ENCODE measurements around the gene MARCHF3. TPM values are rescaled to one million over a fixed set of nuclear protein-coding genes. Genes with fewer than 3 reads are reported as not detected.

MARCHF3 gene
- total RNA-seq, 1 experiment from 2014 or later, result 16.1 TPM

DNA sequence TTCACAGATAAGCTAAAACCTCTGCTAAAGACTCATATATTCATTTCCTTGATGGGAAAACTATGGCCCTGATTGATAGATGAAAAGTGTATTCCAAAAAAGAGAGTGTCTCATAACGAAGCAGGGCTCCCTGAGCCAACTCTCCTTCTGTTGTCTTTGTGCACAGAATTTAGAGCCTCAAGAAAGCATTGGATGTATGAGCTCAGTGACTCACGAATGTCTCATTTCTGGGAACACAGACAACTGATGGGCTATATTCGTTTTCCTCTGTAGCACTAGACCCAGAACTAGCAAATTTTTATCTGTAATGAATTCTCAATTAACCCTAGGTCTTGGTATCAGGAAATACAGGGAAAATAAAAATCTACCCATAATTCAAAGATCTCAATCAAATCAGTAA is 165.1 kb downstream of the MARCHF3 start:
- DNase-seq (ENCODE audit: low spot score) (no peak), ATAC-seq (no peak)
- Mint-ChIP-seq H3K27me3 (ENCODE audit: low read depth) (no peaks in the 10 kb centered on the region), H3K9me3 (no peaks in the 10 kb centered on the region), H3K4me1 (peaks cover 18% of the 10 kb centered on the region), H3K36me3 (peaks cover under 1% of the 10 kb centered on the region; the same call in 1 of the 2 replicates), H3K27ac (no peak overlapping the region), H3K4me3 (no peak overlapping the region)
- TF ChIP-seq ZNF138 (CRISPR knock-in tag; conservative IDR thresholded peaks at IDR 0.05), result no peak
- TF ChIP-seq, protein P1, sequence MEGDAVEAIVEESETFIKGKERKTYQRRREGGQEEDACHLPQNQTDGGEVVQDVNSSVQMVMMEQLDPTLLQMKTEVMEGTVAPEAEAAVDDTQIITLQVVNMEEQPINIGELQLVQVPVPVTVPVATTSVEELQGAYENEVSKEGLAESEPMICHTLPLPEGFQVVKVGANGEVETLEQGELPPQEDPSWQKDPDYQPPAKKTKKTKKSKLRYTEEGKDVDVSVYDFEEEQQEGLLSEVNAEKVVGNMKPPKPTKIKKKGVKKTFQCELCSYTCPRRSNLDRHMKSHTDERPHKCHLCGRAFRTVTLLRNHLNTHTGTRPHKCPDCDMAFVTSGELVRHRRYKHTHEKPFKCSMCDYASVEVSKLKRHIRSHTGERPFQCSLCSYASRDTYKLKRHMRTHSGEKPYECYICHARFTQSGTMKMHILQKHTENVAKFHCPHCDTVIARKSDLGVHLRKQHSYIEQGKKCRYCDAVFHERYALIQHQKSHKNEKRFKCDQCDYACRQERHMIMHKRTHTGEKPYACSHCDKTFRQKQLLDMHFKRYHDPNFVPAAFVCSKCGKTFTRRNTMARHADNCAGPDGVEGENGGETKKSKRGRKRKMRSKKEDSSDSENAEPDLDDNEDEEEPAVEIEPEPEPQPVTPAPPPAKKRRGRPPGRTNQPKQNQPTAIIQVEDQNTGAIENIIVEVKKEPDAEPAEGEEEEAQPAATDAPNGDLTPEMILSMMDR (IDR thresholded peaks at IDR 0.05), result no peak
- no peak for TF ChIP-seq SOX15 (CRISPR knock-in tag; IDR thresholded peaks at IDR 0.05)
- TF ChIP-seq SP1 (CRISPR knock-in tag; conservative IDR thresholded peaks at IDR 0.05), result no peak
- TF ChIP-seq ZNF416 (CRISPR knock-in tag; IDR thresholded peaks at IDR 0.05), result no peak
- TF ChIP-seq, protein P2, sequence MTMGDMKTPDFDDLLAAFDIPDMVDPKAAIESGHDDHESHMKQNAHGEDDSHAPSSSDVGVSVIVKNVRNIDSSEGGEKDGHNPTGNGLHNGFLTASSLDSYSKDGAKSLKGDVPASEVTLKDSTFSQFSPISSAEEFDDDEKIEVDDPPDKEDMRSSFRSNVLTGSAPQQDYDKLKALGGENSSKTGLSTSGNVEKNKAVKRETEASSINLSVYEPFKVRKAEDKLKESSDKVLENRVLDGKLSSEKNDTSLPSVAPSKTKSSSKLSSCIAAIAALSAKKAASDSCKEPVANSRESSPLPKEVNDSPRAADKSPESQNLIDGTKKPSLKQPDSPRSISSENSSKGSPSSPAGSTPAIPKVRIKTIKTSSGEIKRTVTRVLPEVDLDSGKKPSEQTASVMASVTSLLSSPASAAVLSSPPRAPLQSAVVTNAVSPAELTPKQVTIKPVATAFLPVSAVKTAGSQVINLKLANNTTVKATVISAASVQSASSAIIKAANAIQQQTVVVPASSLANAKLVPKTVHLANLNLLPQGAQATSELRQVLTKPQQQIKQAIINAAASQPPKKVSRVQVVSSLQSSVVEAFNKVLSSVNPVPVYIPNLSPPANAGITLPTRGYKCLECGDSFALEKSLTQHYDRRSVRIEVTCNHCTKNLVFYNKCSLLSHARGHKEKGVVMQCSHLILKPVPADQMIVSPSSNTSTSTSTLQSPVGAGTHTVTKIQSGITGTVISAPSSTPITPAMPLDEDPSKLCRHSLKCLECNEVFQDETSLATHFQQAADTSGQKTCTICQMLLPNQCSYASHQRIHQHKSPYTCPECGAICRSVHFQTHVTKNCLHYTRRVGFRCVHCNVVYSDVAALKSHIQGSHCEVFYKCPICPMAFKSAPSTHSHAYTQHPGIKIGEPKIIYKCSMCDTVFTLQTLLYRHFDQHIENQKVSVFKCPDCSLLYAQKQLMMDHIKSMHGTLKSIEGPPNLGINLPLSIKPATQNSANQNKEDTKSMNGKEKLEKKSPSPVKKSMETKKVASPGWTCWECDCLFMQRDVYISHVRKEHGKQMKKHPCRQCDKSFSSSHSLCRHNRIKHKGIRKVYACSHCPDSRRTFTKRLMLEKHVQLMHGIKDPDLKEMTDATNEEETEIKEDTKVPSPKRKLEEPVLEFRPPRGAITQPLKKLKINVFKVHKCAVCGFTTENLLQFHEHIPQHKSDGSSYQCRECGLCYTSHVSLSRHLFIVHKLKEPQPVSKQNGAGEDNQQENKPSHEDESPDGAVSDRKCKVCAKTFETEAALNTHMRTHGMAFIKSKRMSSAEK (CRISPR knock-in tag; IDR thresholded peaks at IDR 0.05; ENCODE audit: borderline replicate concordance), result no peak
- TF ChIP-seq, protein P3, sequence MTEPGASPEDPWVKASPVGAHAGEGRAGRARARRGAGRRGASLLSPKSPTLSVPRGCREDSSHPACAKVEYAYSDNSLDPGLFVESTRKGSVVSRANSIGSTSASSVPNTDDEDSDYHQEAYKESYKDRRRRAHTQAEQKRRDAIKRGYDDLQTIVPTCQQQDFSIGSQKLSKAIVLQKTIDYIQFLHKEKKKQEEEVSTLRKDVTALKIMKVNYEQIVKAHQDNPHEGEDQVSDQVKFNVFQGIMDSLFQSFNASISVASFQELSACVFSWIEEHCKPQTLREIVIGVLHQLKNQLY (CRISPR knock-in tag; IDR thresholded peaks at IDR 0.05), result no peak
- no peak for TF ChIP-seq FOXJ3 (CRISPR knock-in tag; IDR thresholded peaks at IDR 0.05; ENCODE audit: borderline replicate concordance)
- TF ChIP-seq, protein P4, sequence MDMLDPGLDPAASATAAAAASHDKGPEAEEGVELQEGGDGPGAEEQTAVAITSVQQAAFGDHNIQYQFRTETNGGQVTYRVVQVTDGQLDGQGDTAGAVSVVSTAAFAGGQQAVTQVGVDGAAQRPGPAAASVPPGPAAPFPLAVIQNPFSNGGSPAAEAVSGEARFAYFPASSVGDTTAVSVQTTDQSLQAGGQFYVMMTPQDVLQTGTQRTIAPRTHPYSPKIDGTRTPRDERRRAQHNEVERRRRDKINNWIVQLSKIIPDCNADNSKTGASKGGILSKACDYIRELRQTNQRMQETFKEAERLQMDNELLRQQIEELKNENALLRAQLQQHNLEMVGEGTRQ (CRISPR knock-in tag; IDR thresholded peaks at IDR 0.05), result no peak
- TF ChIP-seq PRRX2 (CRISPR knock-in tag; IDR thresholded peaks at IDR 0.05), result no peak
- TF ChIP-seq SMAD4 (CRISPR knock-in tag; IDR thresholded peaks at IDR 0.05), result no peak
- CTCF ChIA-PET, result no interaction called here
- POLR2A ChIA-PET, result interaction anchor here (0.6 kb wide), 1 partner anchor 96 kb away, joined by 3 read pairs; no protein-coding TSS in a partner anchor

DNA sequence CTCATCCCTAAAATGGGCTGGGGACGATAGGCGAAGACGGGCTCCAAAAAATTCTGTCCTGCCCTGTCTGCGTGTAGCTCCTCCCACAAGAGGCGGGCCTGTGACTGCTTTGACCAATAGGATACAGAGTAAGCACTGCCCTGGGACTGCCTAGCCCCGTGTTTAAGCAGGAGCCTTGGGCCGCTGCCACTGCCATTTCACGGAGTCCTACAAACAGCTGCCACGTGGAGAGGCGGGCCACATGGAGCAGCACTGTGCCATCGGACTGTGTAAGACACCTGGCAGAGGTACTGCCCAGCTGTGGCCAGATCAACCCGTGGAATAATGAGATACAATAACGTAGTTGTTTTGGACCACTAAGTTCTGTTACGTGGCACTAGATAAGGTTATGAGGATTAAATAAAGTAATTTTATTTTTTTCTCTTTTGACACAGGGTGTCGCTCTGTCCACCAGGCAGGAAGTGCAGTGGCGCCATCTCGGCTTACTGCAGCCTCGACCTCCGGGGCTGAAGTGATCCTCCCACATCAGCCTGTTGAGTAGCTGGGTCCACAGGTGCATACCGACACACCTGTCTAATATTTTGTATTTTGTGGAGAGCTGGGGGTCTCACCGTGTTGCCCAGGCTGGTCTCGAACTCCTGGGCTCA is 166.2 kb downstream of the MARCHF3 start:
- peaks cover 11% of the 10 kb centered on the region for H3K4me1 Mint-ChIP-seq
- ChIA-PET POLR2A (no interaction called here), CTCF (interaction anchor here (0.6 kb wide), 1 partner anchor 140 kb away, joined by 3 read pairs; no protein-coding TSS in a partner anchor)
- ATAC-seq, result peak; percentile 93
- H3K27me3 Mint-ChIP-seq (ENCODE audit: low read depth), result no peaks in the 10 kb centered on the region
- DNase-seq (ENCODE audit: low spot score), result peak; percentile 53
- H3K9me3 Mint-ChIP-seq, result no peaks in the 10 kb centered on the region
- H3K4me3 Mint-ChIP-seq, result no peak overlapping the region
- no peaks in the 10 kb centered on the region; the same call in 1 of the 2 replicates for H3K36me3 Mint-ChIP-seq
- H3K27ac Mint-ChIP-seq, result no peak overlapping the region
- TF ChIP-seq, protein P5, sequence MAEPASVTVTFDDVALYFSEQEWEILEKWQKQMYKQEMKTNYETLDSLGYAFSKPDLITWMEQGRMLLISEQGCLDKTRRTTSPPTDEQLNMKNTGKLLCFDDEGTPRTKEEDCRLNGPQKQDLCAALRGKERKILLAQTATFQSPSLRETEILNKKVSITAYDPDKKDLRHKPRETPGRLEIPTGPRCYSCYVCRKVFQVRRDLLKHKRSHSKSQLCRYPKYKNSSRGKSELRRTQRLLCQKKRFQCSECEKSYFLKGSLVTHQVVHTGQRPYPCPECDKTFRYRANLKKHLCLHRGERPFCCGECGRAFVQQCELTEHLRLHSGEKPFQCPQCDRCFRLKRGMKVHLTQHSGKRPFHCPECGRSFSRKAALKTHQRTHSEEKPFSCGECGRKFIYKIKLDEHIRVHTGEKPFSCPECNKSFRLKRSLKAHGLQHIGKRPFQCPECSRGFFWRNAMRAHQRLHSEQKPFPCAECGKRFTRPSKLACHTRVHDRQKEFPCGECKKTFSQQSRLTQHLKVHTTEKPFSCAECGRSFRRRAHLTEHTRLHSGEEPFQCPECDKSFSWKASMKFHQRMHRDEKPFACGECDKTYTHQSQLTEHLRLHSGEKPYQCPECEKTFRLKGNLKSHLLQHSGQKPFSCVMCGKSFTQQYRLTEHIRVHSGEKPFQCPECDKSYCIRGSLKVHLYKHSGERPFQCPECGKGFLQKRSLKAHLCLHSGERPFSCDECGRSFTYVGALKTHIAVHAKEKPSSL (CRISPR knock-in tag; conservative IDR thresholded peaks at IDR 0.05), result no peak
- TF ChIP-seq, protein P6, sequence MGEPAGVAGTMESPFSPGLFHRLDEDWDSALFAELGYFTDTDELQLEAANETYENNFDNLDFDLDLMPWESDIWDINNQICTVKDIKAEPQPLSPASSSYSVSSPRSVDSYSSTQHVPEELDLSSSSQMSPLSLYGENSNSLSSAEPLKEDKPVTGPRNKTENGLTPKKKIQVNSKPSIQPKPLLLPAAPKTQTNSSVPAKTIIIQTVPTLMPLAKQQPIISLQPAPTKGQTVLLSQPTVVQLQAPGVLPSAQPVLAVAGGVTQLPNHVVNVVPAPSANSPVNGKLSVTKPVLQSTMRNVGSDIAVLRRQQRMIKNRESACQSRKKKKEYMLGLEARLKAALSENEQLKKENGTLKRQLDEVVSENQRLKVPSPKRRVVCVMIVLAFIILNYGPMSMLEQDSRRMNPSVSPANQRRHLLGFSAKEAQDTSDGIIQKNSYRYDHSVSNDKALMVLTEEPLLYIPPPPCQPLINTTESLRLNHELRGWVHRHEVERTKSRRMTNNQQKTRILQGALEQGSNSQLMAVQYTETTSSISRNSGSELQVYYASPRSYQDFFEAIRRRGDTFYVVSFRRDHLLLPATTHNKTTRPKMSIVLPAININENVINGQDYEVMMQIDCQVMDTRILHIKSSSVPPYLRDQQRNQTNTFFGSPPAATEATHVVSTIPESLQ (CRISPR knock-in tag; IDR thresholded peaks at IDR 0.05), result no peak
- TF ChIP-seq ZNF423 (CRISPR knock-in tag; IDR thresholded peaks at IDR 0.05) (no peak), NFATC4 (CRISPR knock-in tag; IDR thresholded peaks at IDR 0.05) (no peak), SOX15 (CRISPR knock-in tag; IDR thresholded peaks at IDR 0.05) (no peak)
- TF ChIP-seq, protein P7, sequence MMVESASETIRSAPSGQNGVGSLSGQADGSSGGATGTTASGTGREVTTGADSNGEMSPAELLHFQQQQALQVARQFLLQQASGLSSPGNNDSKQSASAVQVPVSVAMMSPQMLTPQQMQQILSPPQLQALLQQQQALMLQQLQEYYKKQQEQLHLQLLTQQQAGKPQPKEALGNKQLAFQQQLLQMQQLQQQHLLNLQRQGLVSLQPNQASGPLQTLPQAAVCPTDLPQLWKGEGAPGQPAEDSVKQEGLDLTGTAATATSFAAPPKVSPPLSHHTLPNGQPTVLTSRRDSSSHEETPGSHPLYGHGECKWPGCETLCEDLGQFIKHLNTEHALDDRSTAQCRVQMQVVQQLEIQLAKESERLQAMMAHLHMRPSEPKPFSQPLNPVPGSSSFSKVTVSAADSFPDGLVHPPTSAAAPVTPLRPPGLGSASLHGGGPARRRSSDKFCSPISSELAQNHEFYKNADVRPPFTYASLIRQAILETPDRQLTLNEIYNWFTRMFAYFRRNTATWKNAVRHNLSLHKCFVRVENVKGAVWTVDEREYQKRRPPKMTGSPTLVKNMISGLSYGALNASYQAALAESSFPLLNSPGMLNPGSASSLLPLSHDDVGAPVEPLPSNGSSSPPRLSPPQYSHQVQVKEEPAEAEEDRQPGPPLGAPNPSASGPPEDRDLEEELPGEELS (CRISPR knock-in tag; IDR thresholded peaks at IDR 0.05), result no peak
- TF ChIP-seq, protein P8, sequence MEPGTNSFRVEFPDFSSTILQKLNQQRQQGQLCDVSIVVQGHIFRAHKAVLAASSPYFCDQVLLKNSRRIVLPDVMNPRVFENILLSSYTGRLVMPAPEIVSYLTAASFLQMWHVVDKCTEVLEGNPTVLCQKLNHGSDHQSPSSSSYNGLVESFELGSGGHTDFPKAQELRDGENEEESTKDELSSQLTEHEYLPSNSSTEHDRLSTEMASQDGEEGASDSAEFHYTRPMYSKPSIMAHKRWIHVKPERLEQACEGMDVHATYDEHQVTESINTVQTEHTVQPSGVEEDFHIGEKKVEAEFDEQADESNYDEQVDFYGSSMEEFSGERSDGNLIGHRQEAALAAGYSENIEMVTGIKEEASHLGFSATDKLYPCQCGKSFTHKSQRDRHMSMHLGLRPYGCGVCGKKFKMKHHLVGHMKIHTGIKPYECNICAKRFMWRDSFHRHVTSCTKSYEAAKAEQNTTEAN (CRISPR knock-in tag; IDR thresholded peaks at IDR 0.05), result no peak

All from WTC11 (cell line).